Neutrophil (primary cell): ENCODE measurements around the gene MYO16.

Experiments
- H3K27ac ChIP-seq: fragments of 200-600 bp; sonication (generic); 2 replicates; pipeline ENCODE4 v1.5.1; 2016; ENCODE audit warnings: mild to moderate bottlenecking, moderate library complexity
- H3K27me3 ChIP-seq: fragments of 200-600 bp; sonication (generic); 2 replicates; pipeline ENCODE4 v1.6.0; 2016; ENCODE audit warnings: mild to moderate bottlenecking
- H3K36me3 ChIP-seq: fragments of 200-600 bp; sonication (generic); 2 replicates; pipeline ENCODE4 v1.5.1; 2017
- H3K4me1 ChIP-seq, 2 experiments: fragments of 200-600 bp in 1 of 2; sonication (generic) in 1 of 2; 1 replicate in 1 of 2; 2 replicates in 1 of 2; pipeline versions ENCODE4 v1.5.1 to v1.6.1; 2013 to 2016; ENCODE audit warnings: low read depth in 1 of 2, low read length in 1 of 2, mild to moderate bottlenecking in 1 of 2, moderate library complexity in 1 of 2; ENCODE audit not compliant: control insufficient read depth in 1 of 2, insufficient read depth in 1 of 2
- H3K4me3 ChIP-seq, 2 experiments: fragments of 200-600 bp in 1 of 2; sonication (generic) in 1 of 2; 1 replicate in 1 of 2; 2 replicates in 1 of 2; pipeline ENCODE4 v1.5.1; 2013 to 2016; ENCODE audit warnings: low read depth in 1 of 2, low read length in 1 of 2, mild to moderate bottlenecking in 1 of 2, moderate library complexity in 1 of 2
- H3K9me3 ChIP-seq: fragments of 200-600 bp; sonication (generic); 2 replicates; pipeline ENCODE4 v1.5.1; 2016
- CTCF ChIP-seq: fragments of 200-600 bp; sonication (generic); IDR thresholded peaks from 2 replicates; pipeline ENCODE4 v1.5.1; 2016; ENCODE audit warnings: antibody characterized with exemption

The MYO16 gene

GRCh38 chr13:109180905-109181425 lies 551.6 kb downstream of the MYO16 start:
- no peak for TF ChIP-seq CTCF
- H3K4me1 ChIP-seq, result no peaks in the 10 kb centered on the region
- H3K36me3 ChIP-seq, result no peaks in the 10 kb centered on the region
- H3K27ac ChIP-seq, result no peak overlapping the region
- H3K4me3 ChIP-seq, result no peak overlapping the region
- no peaks in the 10 kb centered on the region for H3K9me3 ChIP-seq
- H3K27me3 ChIP-seq, result no peaks in the 10 kb centered on the region

DNA sequence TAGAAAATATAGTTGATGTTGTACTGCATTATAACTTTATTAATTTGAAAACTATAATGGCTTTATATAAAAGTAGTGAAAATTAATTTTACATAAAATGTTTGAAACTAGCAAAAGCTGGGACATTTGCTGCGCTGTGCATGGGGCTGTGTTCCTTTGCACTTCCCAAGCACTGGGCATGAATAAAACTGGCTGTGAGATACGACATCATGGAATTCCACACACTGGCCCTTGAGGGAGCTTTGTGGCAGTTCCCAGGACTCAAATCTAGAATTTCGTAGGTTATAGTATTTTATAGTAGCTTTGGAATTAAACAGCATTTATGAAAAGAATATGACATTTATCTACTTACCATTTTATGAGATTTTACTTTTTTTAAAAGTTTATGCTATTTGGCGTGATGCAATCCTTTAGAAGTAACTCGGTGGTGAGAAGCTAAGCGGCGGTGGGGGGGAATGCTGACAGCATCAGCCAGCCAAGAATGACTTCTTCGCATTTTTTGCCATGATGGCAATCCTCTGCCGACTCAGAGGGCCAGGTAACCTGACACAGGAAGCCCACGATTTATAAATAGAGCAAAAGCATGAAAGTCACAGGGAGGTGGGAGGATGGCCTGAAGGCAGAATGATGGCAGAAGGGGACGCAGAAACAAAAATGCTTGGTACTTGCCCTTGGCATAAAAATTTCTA lies 553.5 kb downstream of the MYO16 start:
- no peak overlapping the region for H3K4me3 ChIP-seq
- no peaks in the 10 kb centered on the region for H3K27me3 ChIP-seq
- no peaks in the 10 kb centered on the region for H3K36me3 ChIP-seq
- no peaks in the 10 kb centered on the region for H3K9me3 ChIP-seq
- TF ChIP-seq CTCF, result no peak
- H3K27ac ChIP-seq, result no peak overlapping the region
- H3K4me1 ChIP-seq, result no peaks in the 10 kb centered on the region

GRCh38 chr13:109191413-109191812 lies 562.0 kb downstream of the MYO16 start:
- Histone ChIP-seq H3K36me3 (no peaks in the 10 kb centered on the region), H3K4me3 (no peak overlapping the region), H3K27ac (no peak overlapping the region), H3K9me3 (no peaks in the 10 kb centered on the region), H3K27me3 (no peaks in the 10 kb centered on the region), H3K4me1 (no peaks in the 10 kb centered on the region)
- TF ChIP-seq CTCF, result no peak

GRCh38 chr13:109192306-109192705 lies 562.9 kb downstream of the MYO16 start:
- H3K9me3 ChIP-seq, result no peaks in the 10 kb centered on the region

DNA sequence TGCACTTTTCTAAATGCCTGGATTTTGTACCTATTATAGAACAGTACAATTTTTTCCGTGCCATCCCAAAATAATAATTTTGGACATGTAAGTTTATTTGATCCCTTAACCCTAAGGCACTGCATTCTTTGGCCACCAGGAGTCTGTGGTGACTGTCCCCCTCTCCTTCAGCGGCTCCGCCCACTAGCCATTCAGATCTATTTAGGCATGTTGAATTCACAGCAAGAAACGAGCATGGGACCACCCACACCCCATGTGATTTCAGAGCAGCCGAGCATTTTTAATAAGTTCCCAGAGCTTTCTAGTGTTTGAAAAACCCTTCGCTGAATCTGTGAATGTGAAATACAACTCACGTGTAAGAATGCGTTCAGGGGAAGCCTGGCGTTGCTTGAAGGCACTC lies 567.5 kb downstream of the MYO16 start:
- H3K4me1 ChIP-seq, result no peaks in the 10 kb centered on the region
- no peaks in the 10 kb centered on the region for H3K27me3 ChIP-seq
- no peak for TF ChIP-seq CTCF
- H3K9me3 ChIP-seq, result no peaks in the 10 kb centered on the region
- H3K36me3 ChIP-seq, result no peaks in the 10 kb centered on the region
- no peak overlapping the region for H3K27ac ChIP-seq
- no peak overlapping the region for H3K4me3 ChIP-seq

More at GRCh38 chr13:109192306-109192705, 562.9 kb downstream of the MYO16 start:
- Histone ChIP-seq H3K27me3 (no peaks in the 10 kb centered on the region), H3K4me3 (no peak overlapping the region), H3K27ac (no peak overlapping the region), H3K36me3 (no peaks in the 10 kb centered on the region), H3K4me1 (no peaks in the 10 kb centered on the region)
- TF ChIP-seq CTCF, result no peak
